ENCODE data around the gene EFCAB6.

DNA sequence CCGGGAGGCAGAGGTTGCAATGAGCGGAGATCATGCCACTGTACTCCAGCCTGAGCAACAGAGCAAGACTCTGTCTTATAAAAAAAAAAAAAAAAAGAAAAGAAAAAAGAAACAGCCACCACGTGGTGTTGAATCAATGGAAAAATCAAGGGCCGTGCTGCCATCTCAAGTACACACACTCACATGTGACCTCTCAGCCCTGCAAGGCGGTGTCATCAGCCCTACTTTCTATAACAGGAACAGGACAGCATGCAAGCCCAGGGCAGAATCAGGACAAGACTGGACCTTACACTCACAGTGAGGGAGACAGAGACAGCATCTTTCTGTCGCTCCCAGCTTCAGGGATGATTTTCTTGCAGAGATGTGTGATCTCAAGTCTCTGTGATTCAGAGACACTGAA lies 220.7 kb downstream of the EFCAB6 start:
- TF ChIP-seq EP300 (IDR thresholded peaks at IDR 0.05) (no peak), RAD21 (conservative IDR thresholded peaks at IDR 0.05 in 1 of 2, IDR thresholded peaks at IDR 0.05 in 1 of 2) (no peak), RFX5 (IDR thresholded peaks at IDR 0.05) (no peak), CBX2 (IDR thresholded peaks at IDR 0.05; ENCODE audit: borderline replicate concordance, low read depth) (no peak), NR3C1 (IDR thresholded peaks at IDR 0.05) (no peak), RARB (CRISPR knock-in tag; IDR thresholded peaks at IDR 0.05) (no peak), SMC3 (IDR thresholded peaks at IDR 0.05) (no peak)
- TF ChIP-seq, protein P1, sequence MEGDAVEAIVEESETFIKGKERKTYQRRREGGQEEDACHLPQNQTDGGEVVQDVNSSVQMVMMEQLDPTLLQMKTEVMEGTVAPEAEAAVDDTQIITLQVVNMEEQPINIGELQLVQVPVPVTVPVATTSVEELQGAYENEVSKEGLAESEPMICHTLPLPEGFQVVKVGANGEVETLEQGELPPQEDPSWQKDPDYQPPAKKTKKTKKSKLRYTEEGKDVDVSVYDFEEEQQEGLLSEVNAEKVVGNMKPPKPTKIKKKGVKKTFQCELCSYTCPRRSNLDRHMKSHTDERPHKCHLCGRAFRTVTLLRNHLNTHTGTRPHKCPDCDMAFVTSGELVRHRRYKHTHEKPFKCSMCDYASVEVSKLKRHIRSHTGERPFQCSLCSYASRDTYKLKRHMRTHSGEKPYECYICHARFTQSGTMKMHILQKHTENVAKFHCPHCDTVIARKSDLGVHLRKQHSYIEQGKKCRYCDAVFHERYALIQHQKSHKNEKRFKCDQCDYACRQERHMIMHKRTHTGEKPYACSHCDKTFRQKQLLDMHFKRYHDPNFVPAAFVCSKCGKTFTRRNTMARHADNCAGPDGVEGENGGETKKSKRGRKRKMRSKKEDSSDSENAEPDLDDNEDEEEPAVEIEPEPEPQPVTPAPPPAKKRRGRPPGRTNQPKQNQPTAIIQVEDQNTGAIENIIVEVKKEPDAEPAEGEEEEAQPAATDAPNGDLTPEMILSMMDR (IDR thresholded peaks at IDR 0.05): no peak
